Stimulated activated CD8-positive, alpha-beta memory T cell treated with anti-CD3 and anti-CD28 coated beads, Interleukin-12 subunit alpha, Interleukin-12 subunit beta, amount 100 ng/mL, for 24 hours (primary cell): Measurements from ENCODE around the gene SLC5A12.

ENCODE experiments used
- DNase-seq: peaks from one replicate; pipeline ENCODE4 v3.0.0-alpha.2; 2020; ENCODE audit errors: extremely low read depth

SLC5A12 gene, protein sequence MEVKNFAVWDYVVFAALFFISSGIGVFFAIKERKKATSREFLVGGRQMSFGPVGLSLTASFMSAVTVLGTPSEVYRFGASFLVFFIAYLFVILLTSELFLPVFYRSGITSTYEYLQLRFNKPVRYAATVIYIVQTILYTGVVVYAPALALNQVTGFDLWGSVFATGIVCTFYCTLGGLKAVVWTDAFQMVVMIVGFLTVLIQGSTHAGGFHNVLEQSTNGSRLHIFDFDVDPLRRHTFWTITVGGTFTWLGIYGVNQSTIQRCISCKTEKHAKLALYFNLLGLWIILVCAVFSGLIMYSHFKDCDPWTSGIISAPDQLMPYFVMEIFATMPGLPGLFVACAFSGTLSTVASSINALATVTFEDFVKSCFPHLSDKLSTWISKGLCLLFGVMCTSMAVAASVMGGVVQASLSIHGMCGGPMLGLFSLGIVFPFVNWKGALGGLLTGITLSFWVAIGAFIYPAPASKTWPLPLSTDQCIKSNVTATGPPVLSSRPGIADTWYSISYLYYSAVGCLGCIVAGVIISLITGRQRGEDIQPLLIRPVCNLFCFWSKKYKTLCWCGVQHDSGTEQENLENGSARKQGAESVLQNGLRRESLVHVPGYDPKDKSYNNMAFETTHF

DNA sequence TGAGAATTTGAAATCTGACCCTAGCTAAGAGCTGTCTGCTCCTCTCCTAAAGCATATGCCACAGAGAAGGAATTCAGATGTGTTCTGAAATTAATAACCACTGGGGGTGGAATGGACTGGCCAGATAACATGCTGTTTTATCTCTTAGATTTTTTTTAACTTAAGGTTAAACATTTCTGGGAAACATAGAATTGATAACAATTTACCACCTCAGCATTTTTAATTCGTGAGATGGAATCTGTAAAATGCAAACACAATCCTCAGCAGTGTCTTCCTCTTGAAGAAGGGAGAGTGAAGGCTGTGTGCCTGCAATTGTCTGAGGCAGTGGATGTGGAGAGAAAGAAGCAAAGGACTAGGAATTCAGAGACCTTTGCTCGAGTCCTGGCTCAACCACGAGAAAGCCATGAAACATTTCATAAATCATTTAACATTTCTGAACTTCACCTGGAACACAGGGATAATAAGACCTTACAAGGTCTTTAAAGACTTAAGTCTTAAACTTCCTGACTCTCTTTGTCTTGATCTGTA, at the start of gene SLC5A12:
Gene SLC5A12 (minus strand): TSS at position 113 of the 528 bp plus-strand sequence. CDS start 346 bp downstream, outside the sequence.
- DNase-seq, result no peak

DNA sequence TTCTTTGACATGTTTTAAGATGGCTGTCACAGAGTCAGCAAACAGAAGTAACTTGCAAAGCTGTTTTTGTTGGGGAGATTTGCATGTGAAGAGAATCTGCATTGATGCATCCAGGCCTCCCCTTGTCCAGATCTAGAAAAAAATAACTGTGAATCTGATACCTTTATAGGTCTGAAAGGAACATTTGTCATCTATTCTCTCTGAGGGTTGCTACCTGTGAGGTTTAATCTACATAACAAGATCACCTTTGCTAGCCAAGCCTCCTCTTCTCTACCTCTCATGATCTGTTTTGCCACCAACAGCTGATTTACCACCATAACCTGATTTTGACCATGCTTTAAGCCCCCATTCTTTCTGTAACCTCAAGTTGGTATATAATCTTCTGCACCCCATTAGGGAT, 47.2 kb upstream of the SLC5A12 start:
- no peak for DNase-seq

DNA sequence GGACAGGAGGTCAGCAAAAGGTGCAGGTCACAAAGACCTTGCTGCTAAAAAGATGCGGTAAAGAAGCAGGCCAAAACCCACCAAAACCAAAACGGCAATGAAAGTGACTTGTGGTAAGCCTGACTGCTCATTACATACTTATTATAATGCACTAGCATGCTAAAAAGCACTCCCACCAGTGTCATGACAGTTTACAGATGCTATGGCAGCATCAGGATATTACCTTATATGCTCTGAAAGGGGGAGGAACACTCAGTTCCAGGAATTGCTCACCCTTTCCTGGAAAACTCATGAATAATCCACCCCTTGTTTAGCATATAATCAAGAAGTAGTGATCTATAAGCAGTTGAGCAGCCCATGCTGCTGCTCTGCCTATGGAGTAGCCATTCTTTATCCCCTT, 45.2 kb upstream of the SLC5A12 start:
- no peak for DNase-seq

DNA sequence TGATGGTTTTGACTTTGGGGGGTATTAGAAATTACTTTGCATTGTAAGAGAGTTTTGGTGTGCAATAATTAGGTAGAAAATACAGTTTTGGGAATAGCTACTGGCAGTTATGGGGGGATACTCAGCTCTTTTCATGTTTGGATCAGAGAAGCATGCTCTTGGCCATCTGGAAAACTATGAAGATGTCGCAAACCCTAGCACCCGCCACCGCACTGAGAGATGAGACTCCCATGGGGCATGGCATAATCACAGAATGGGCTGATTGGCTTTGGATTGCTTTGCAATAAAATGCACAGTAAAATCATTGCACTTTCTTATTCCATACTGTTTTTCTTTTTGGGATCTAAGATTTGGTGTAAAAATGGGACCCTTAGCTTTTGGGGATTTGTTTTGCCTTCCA, 43.5 kb upstream of the SLC5A12 start:
- no peak for DNase-seq

DNA sequence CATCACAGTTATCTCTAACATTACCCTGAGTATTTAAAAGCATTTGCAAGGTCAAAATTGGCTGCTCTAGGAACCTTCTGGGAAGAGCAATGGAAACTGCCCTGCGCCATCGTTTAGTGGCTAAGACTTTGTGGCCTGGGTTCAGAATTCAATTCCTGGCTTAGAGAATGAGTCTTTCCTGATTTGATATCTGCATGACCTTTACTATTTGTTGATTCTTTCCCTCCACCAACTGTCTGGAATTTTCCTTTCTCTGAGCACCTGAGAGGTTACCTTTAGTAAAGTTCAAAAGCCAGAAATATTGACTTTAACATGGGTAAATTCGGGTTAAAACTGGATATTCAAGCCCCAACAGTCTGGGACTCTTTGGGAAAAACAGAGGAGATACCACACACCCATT, 43.0 kb upstream of the SLC5A12 start:
- DNase-seq, result no peak

DNA sequence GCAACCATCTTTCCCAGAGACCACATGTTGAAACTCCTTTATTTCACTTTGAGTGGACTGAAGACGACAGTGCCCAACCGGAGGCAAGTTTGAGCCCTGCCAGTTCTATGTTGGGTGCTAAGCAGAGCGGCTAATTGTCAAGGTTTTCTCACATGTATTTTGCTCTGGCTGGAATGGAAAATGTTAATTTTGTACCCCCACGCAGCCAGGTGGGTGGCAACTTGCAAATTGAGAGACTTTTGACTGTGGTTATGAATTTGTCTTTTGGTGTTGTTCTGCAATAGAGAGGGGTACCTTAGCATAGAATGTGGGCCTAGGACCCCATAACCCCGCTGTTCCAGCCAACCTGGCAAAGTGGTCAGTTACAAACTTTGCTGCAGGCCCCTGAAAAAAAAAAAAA, 42.5 kb upstream of the SLC5A12 start:
- DNase-seq, result no peak

DNA sequence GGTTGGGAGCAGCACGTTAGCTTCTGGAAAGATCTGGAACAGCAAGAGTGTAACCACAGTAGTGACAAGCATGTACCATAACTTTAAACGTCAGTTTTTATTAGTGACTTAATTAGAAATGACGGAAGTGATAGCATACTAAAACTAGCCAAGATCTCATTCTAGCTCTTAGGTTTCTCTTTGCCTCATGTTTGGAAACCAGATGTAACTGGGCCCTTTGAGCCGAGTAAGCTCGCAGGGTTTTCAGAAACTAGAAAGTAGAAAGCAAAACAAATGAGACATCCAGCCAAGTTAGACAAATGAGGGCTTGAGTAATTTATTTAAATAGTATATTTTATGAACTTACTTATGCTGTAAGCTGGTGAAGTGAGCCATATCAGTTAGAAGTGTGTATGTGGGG, 40.2 kb upstream of the SLC5A12 start:
- DNase-seq, result no peak

DNA sequence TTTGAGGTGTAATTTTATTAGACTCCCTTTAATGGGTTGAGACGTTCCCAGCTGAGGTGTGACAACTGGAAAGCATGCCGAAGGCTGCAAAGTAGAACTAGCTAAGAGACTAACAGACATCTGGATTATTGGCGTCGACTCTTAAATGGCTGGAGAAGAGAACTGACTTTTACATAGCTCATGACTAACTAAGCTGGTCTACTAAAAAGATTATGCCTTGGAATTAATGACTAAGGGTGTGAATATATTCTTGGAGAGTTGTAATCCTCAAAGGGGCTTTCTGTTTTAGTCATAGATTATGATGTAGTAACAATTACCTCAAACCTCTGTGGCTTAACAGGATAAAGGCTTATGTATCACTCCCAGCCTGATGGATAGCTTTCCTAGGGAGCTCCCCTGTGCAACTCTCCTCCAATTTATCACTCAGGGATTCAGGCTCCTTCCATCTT, 39.5 kb upstream of the SLC5A12 start:
- no peak for DNase-seq

DNA sequence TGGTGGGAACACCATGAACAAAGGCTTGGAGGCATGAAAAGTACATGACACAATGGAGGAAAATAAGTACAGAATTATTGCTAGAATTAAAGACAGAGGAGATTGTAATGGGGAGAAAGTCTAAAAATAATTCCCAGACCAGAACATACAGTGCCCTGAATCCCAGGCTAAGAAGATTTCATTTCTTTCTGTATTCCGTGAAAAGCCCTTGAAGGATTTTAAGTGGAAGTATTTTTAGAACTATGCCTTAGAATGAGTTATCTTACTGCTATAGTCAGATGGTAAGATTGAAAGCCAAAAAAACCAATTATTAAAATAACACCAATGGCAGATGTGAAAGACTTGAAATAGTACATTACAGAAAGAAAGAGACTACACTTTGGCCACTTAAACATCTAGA, 36.1 kb upstream of the SLC5A12 start:
- DNase-seq, result no peak

DNA sequence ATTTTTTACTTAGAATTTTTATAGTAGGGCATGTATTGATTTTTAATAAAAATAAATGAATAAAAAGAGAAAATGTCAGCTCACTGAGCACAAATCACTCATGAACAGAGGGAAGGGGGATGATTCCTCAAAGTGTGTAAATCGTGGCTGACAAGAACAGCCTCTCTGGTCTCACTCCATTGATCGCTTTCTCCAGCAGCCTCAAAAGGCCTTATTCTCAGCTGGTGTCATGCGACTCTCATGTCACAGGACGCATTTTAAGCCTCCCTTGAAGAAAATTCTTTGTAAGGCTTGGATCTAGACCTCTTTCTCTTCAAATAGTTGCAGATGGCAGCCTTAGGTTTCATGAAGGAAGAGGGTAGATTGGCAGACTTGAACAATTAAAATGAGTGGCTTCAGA, 33.9 kb upstream of the SLC5A12 start:
- no peak for DNase-seq

DNA sequence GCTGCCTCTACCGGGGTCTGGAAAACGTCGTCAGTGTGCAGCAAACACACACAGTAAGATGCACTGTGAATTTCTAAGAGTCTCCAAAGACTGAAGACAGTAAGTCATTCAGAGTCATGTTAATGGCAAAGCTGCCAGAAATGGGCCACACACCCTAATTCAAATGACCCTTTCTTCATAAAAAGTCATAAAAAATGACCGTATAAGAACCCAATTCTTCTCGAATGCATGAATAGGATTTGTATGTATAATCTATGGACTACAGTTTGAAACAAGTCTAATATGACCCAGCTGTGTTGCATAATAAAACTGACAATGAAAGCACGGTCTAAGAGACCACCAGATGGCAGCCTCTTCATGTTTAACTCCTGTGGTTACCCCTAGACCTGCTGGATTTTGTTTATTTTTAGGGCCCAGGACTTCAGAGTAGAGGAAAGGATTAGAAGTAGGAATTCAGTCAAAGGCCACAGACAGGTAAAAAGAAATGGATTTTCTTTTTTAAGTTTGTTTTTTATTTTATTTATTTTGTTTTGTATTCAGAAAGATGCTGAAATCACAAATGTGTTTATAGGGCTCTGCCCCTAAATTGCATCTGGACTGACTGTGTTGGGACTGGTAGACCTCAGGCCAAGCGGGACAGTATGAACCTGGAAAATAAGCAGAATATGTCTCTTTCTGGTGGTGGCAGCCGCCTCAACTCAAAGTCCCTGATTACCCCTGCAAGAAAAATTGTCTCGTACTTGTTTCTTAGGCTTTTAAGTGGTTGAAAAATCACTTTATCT, 32.1 kb upstream of the SLC5A12 start:
- DNase-seq, result no peak

DNA sequence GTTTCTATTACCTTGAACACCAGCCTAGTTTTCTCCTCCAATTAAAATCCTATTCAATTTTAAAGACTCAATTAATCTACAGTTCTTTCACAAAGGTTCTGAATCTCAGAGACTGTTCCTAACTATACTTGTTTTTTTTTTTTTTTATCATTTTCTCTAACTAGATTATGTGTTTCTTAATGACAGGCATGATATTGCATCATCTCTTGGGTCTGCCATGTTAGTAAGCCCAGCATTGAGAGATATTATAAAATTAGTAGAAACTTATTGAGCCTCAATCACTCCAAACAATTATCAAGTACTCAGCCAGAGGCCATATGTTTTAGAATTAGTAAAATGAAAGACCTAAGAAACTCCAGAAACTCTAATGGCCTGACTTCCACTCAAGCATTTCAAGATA, 28.1 kb upstream of the SLC5A12 start:
- DNase-seq, result no peak

DNA sequence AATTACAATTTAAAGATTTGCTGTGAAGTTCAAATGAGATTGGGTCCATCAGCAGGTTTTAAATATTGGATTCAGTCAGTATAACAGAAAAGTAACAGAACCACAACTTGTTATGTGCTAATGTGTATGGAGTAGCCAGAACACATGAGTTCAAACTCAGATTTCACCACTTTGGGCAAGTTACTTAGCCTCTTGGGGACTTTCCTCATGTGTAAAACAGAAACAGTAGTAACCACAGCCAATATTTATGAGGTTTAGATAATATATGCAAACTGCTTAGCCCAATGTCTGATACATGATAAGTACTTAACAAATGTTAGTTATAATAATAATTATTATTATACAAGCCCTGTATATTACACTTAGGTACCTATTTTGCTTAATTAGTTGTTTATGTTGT, 21.8 kb upstream of the SLC5A12 start:
- DNase-seq, result no peak

DNA sequence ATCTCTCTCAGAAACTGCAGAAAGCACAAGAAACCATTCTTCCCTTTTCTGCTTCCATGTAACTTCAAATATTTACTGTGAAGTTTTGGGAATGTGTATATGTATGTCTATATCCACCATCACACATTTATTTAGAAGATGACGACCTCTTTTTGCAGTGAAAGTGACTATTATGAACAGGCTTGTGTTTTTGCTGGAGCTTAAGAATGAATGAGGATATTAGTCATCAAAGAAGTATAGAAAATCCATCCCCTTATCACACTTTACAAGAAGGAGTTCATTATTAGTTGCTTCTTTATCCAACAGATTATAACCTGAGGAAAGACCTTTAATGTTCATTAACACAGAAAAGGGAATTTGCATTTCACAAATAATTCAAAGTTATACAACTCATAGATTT, 21.1 kb upstream of the SLC5A12 start:
- DNase-seq, result no peak

DNA sequence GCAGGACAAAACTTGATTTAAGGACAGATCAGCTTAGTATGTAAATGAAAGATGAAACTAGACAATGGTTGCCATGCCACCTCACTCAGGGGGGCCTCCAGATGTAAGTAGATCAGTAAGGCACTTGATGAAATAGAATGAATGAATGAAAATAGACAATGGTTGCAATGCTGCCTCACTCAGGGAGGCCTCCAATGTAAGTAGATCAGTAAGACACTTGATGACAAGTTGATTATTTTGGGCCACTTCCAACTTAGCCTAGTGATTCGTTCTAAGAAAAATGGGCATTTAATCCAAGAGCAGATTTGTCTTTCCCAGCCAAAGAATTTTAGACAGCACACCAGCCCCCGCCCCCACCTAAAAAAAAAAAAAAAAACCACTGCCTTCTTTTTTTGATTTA, 19.2 kb upstream of the SLC5A12 start:
- no peak for DNase-seq

DNA sequence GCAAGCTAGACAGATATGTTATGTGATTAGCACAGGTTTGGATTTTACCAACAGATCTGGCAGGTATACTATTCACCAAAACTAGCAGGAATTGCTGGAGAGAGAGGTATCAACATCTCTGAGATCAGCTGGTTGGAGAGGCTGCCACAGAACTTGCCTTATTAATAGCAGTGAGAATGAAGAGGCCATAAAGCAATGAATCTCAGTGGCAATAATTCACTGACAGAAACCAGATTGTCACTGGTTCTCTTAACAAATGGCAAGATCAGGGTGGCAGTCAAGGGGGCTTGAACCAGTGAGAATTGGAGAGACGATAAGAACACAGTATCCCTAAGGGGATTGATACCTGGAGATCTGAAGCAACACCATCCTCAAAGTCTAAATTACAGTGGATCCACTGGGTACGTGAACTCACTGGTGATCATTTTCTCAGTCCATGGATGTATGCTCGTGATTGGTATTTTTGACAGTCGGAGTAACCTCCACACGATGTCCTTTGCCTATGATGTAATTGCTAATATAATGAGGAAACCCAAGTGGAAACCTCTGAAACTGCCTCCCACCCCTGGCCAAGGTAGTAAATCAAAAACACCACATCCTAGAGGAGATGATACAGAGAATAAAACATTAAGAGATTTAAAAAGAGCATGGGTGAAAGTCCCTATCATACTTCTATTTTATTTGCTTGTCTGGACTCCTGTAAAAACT, 17.7 kb upstream of the SLC5A12 start:
- no peak for DNase-seq

DNA sequence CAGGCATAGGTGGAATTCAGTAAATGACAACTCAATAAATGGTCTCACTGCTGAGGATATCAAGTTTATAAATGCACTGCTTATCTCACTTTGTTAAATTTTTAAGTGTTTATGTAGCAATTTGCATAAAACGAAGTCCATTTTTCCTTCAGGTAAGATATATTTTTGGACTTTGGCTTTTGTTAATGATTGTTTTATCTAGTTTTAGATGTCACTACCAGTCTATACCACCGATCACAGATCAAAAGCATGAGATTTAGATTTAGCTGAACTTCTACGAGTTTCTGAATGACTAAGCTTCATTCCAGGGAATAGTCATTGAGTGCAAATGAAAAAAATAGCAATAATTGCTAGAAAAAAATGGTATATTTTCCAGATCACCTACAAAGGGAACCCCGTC, 12.8 kb upstream of the SLC5A12 start:
- DNase-seq, result no peak

DNA sequence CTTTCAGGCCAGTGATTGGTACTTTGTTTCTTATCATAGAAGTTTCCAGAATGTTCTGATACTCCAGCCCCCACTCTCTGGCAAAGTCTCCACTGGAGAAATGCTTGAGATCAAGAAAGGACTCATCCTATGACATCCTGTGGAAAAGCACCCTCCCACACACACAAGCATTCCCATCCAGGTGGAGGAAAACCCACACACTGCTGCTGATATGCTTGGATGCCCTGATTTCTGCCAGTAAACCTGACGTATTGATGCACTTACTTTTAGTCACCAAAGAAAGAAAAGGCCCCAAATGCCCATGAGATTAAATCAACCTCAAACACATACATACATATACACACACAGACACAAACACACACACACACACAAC, 9.2 kb upstream of the SLC5A12 start:
- no peak for DNase-seq

DNA sequence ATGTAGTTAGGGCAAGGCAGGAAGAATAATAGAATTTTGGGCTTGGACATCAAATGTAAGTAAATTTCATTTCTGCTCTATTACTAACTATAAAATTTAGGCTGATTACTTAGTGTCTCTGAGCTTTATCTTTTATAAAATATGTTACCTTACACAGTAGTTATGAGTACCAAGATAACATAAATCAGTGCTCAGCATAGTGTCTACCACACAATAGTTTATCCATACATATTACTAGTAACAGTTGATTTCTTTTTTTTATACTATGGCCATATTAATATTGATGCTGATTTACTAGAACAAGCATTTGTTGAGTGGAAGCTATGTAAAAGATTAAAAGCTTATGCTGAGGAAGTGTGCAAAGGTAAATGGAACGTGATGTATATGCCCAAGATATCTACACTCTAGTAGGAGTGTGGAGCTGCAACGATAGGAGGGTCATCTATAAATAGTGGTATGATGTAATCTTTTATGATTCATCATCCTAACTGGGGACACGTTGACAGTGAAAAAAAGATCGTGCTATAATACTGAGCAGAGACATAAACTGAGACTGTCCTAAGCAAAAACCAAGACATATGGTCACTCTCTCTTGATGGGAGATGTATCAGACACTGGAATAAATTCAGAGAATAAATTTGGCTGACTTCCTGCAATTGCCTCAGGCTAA, 8.7 kb upstream of the SLC5A12 start:
- DNase-seq, result no peak

DNA sequence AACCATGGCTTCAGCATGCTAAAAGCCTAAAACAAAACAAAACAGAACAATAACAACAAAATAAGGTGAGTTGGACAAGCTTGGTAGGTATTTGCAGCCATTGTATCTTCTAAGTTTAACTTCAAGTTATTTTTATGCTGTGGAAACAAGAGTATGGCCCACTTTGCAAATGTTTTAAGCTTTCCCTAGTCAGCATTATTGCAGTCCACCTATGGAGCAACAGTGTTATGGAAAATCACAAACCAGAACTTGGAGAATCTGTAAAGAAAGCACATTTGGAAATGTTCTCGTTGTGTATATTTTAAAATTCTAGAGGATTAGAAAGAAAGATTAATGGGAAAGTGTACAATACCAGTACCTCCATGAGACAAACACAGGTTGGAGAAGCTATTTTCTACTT, 7.4 kb upstream of the SLC5A12 start:
- DNase-seq, result no peak

DNA sequence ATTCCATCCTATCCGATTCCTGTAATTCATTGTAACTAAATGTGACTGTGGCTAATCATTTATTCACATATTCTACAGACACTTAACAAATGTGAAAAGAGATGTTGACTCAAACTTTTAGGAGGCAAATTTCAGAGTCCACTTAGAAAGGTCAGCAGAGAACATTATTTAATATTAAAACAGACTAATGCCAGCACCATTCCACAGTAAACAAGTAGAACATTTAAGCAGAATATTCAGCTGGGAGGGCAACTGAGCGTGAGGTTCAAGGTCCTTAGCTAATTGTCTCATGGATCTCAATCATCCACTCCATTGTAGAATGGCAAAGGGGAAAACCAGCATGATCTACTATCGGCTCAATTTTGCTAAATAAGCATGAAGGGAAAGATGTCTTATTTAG, 5.1 kb upstream of the SLC5A12 start:
- no peak for DNase-seq
